K562 (cell line): ENCODE results near the gene CBFA2T2. TPM values are rescaled to one million over a fixed set of nuclear protein-coding genes. Genes with fewer than 3 reads are reported as not detected.

Experiments used
- ATAC-seq: fragments of 200-7000 bp; cut with Tn5 transposase; 3 replicates; pipeline ENCODE4 v1.9.1; 2020; ENCODE audit warnings: moderate library complexity
- BruUV-seq: library from RNA; stranded (reverse); fragments of 400-500 nt; replicated peaks from 2 replicates; lab custom pipeline; 2021; lab: Mats Ljungman, UMichigan
- CTCF ChIA-PET: fragments of 300-600 bp; formaldehyde crosslinking; extraction: SDS; loops from one replicate; lab custom pipeline; 2021; ENCODE audit warnings: low intra/inter-chr PET ratio; lab: Yijun Ruan, JAX
- POLR2A ChIA-PET: fragments of 300-600, 350-650 bp; sonication (Branson Sonifier 250); formaldehyde crosslinking; extraction: SDS; loops from one replicate; lab custom pipeline; 2021; ENCODE audit warnings: antibody characterized with exemption, inconsistent platforms; lab: Yijun Ruan, JAX
- DNase-seq, 4 experiments: peaks; one replicate each; pipeline versions ENCODE4 v3.0.0 to v3.0.0-alpha.2; 2011 to 2018; ENCODE audit warnings: low spot score in 3 of 4, mixed read lengths in 3 of 4; ENCODE audit errors: extremely low read depth in 1 of 4
- FAIRE-seq: peaks from 2 replicates; lab custom pipeline; 2011; peaks lifted over from hg19 to GRCh38; lab: Jason Lieb, UNC
- H2AFZ ChIP-seq: 2 replicates; pipeline ENCODE4 v1.6.0; 2011; ENCODE audit warnings: low read depth, low read length, control low read depth, inconsistent platforms
- H3K27ac ChIP-seq: fragments of 200-600 bp; 3 replicates; pipeline ENCODE4 v1.8.0; 2011; ENCODE audit warnings: low read depth, mild to moderate bottlenecking, control low read depth, inconsistent platforms, low read length, moderate library complexity, mixed read lengths; ENCODE audit errors: extremely low read depth
- H3K27me3 ChIP-seq, 2 experiments: fragments of 300-600 bp in 1 of 2; 2 replicates in 1 of 2; 3 replicates in 1 of 2; pipeline versions ENCODE4 v1.6.0 to v1.8.0; 2011; ENCODE audit warnings: inconsistent platforms in 2 of 2, low read length in 2 of 2, mild to moderate bottlenecking in 1 of 2, mixed read lengths in 1 of 2, moderate library complexity in 1 of 2; ENCODE audit not compliant: control insufficient read depth in 2 of 2, insufficient read depth in 2 of 2
- H3K36me3 ChIP-seq: fragments of 300-600 bp; 3 replicates; pipeline ENCODE4 v1.8.0; 2011; ENCODE audit warnings: mild to moderate bottlenecking, low read length, inconsistent platforms; ENCODE audit not compliant: control insufficient read depth, insufficient read depth
- H3K4me1 ChIP-seq, 2 experiments: fragments of 200-600 bp in 1 of 2; replicated peaks in 1 of 2; 2 replicates in 1 of 2; 3 replicates in 1 of 2; pipeline versions ENCODE4 v1.5.1 to v1.8.0; 2011; ENCODE audit warnings: inconsistent platforms in 2 of 2, low read length in 2 of 2, mild to moderate bottlenecking in 1 of 2, mixed read lengths in 1 of 2, moderate library complexity in 1 of 2; ENCODE audit not compliant: control insufficient read depth in 2 of 2, insufficient read depth in 2 of 2
- H3K4me2 ChIP-seq: 2 replicates; pipeline ENCODE4 v1.6.1; 2011; ENCODE audit warnings: low read length, control low read depth, inconsistent platforms, mixed read lengths; ENCODE audit not compliant: insufficient read depth
- H3K4me3 ChIP-seq: fragments of 200-600 bp; sonication (generic), shearing (Covaris generic); 2 replicates; pipeline ENCODE4 v1.5.1; 2016; ENCODE audit warnings: control low read depth, inconsistent platforms
- H3K79me2 ChIP-seq: fragments of 200-600 bp; 3 replicates; pipeline ENCODE4 v1.8.0; 2011; ENCODE audit warnings: low read length, inconsistent platforms; ENCODE audit not compliant: control insufficient read depth, insufficient read depth
- H3K9ac ChIP-seq, 2 experiments: 2 replicates each; pipeline versions ENCODE4 v1.6.0 to v1.6.1; 2011; ENCODE audit warnings: low read depth in 2 of 2, low read length in 2 of 2, control low read depth in 1 of 2, inconsistent platforms in 1 of 2, mild to moderate bottlenecking in 1 of 2, mixed read lengths in 1 of 2; ENCODE audit not compliant: insufficient read depth in 1 of 2
- H3K9me1 ChIP-seq: one replicate; pipeline ENCODE4 v1.6.0; 2011; ENCODE audit warnings: inconsistent platforms, mild to moderate bottlenecking, low read length, moderate library complexity; ENCODE audit not compliant: control insufficient read depth, insufficient read depth
- H3K9me3 ChIP-seq: replicated peaks from 2 replicates; pipeline ENCODE4 v1.5.1; 2011; ENCODE audit warnings: low read depth, low read length, inconsistent platforms; ENCODE audit not compliant: control insufficient read depth, insufficient read depth
- H4K20me1 ChIP-seq: replicated peaks from 2 replicates; pipeline ENCODE4 v1.6.1; 2011; ENCODE audit warnings: low read length, inconsistent platforms, mixed read lengths; ENCODE audit not compliant: control insufficient read depth, insufficient read depth
- ERF ChIP-seq: fragments of 450-650 bp; formaldehyde crosslinking; IDR thresholded peaks from 2 replicates; pipeline ENCODE4 v1.4.0; 2020; ENCODE audit warnings: mild to moderate bottlenecking, mixed read lengths
- HMBOX1 ChIP-seq: sonication (generic); IDR thresholded peaks from 2 replicates; pipeline ENCODE4 v1.6.1; 2016
- REST ChIP-seq, 2 experiments: fragments of 450-650 bp; formaldehyde crosslinking in 1 of 2; IDR thresholded peaks; 2 replicates each; pipeline versions ENCODE4 v1.4.0 to v1.6.1; 2014 to 2020; ENCODE audit warnings: mild to moderate bottlenecking in 2 of 2, borderline replicate concordance in 1 of 2, low read depth in 1 of 2
- SRSF1 ChIP-seq: fragments of 200-400 bp; formaldehyde crosslinking; IDR thresholded peaks from 2 replicates; pipeline ENCODE4 v1.6.1; 2017; ENCODE audit warnings: mild to moderate bottlenecking, low read depth, low read length, moderate library complexity
- ZNF79 ChIP-seq: fragments of 250-450 bp; sonication (Bioruptor Pico); IDR thresholded peaks from 2 replicates; pipeline ENCODE4 v1.4.0; 2020; ENCODE audit warnings: low read depth, mild to moderate bottlenecking, moderate library complexity
- WGBS: fragments of 100-300 bp; shearing (Covaris generic); methylation state at CpG from one replicate; pipeline ENCODE4 v1.1.6; 2016; ENCODE audit warnings: low coverage, mixed read lengths; ENCODE audit not compliant: insufficient coverage; ENCODE audit errors: missing lambda C conversion rate; 5-methylcytosine and 5-hydroxymethylcytosine counted together
- in situ Hi-C: fragments of 300-500 bp; cut with MboI; formaldehyde crosslinking; loops from 4 replicates; pipeline ENCODE4 v1.15.0; 2018; ENCODE audit warnings: inconsistent platforms, mixed read lengths
- intact Hi-C: fragments of 100-400 bp; cut with micrococcal nuclease; formaldehyde crosslinking; loops from 2 replicates; pipeline ENCODE4 v1.14.2; 2022
- polyA plus RNA-seq, 8 experiments: library from polyadenylated mRNA; depleted of rRNA in 4 of 8; stranded (reverse) in 5 of 8; unstranded in 3 of 8; fragments of >200 nt; fragmentation: Nextera tagmentation in 2 of 8; fragmentation: Illumina TruSeq in 1 of 8; extraction: Ambion mirVana in 2 of 8; extraction: Trizol in 1 of 8; gene quantifications; 2 replicates each; pipeline versions ENCODE4 v1.2.1 to v1.2.3, GENCODE V29; 2011 to 2014; ENCODE audit warnings: inconsistent platforms in 1 of 8, missing spikeins in 1 of 8
- total RNA-seq, 7 experiments: library from RNA; depleted of rRNA in 6 of 7; stranded (reverse); fragments of >200 nt in 6 of 7; fragmentation: Illumina TruSeq in 2 of 7; extraction: Trizol in 2 of 7; gene quantifications; 2 replicates each; pipeline versions ENCODE4 v1.2.1 to v1.2.3, GENCODE V29; 2011 to 2021; ENCODE audit warnings: low replicate concordance in 1 of 7

CBFA2T2 gene
- total and polyA plus RNA-seq, 9 of the 15 experiments (the other 6 are each of a cell fraction or from before 2014, with no cell fraction given), result 0.27 to 9.6 (median 5.8) TPM

GRCh38 chr20:33450867-33451266 is 39.0 kb upstream of the CBFA2T2 start:
- DNase-seq, result peak in 2 of 4 experiments; percentile 1 to 60
- peaks cover 2 to 10% of the 10 kb centered on the region in 2 experiments; a peak in 3 of 5 replicates for H3K4me1 ChIP-seq
- H3K9me1 ChIP-seq, result no peaks in the 10 kb centered on the region
- no TSS peak for BruUV-seq
- no peaks in the 10 kb centered on the region for H3K27me3 ChIP-seq
- H3K79me2 ChIP-seq, result no peaks in the 10 kb centered on the region
- H3K4me3 ChIP-seq, result no peak overlapping the region
- no peaks in the 10 kb centered on the region for H3K9me3 ChIP-seq
- intact Hi-C loops, result no loop called here
- no peak overlapping the region; the same call in 1 of the 2 replicates for H3K4me2 ChIP-seq
- in situ Hi-C loops, result loop anchor here (5.0 kb wide), 1 partner anchor 201 kb away; no protein-coding TSS in a partner anchor
- peak; percentile 87 for ATAC-seq
- CTCF ChIA-PET, result no interaction called here
- H3K9ac ChIP-seq, result no peak overlapping the region
- WGBS, result 8% methylated on average over 4 of the region's 4 CpGs
- POLR2A ChIA-PET, result interaction anchor here (0.6 kb wide), 1 partner anchor 198 kb away, joined by 5 read pairs; no protein-coding TSS in a partner anchor
- H2AFZ ChIP-seq, result peak overlapping the region; percentile 77
- H3K27ac ChIP-seq, result no peak overlapping the region; the same call in 2 of the 3 replicates
- peak; percentile 73 for FAIRE-seq
- no peaks in the 10 kb centered on the region for H3K36me3 ChIP-seq
- TF ChIP-seq ZNF79 (CRISPR knock-in tag) (no peak), SRSF1 (no peak), REST (IDR thresholded peaks at IDR 0.05; ENCODE audit: borderline replicate concordance) (0 out of 2 replicates have a peak, but pooled peaks have one; percentile 12), REST (CRISPR knock-in tag; IDR thresholded peaks at IDR 0.05; ENCODE audit: low read depth) (no peak), ERF (CRISPR knock-in tag) (no peak), HMBOX1 (peak; percentile 94)
- H4K20me1 ChIP-seq, result no peaks in the 10 kb centered on the region
